ENCODE measurements around the gene PITPNM3.

PITPNM3 gene

DNA sequence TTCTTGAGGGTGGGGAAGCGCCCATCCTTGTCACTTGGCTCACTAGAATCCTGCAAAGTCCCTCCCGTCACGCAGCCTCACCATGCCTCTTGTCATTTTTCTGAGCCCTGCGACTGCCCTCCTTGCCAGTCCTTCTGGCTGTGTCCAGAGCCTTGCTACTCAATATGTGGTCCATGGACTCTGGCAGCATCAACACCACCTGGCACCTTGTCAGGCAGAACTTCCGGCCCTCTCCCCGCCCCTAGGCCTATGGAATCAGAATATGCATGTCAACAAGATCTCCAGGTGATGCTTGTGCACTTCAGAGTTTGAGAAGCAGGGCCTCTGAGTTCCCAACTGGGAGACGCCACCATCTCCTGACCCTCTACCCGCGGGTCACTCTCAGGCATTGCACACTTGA, 100.0 kb downstream of the PITPNM3 start:
- no peaks in the 10 kb centered on the region for H3K9me3 ChIP-seq (ENCODE audit: control insufficient read depth, insufficient read depth, low read length)
- DNase-seq (ENCODE audit: low read depth, low spot score), result no peak
- no CpG with 5 or more reads among the region's 9 CpGs for WGBS (ENCODE audit: insufficient coverage, insufficient read length)
- H3K36me3 ChIP-seq (ENCODE audit: control insufficient read depth, insufficient read depth, low read length), result no peaks in the 10 kb centered on the region
- peaks cover 14% of the 10 kb centered on the region for H3K4me1 ChIP-seq (ENCODE audit: control insufficient read depth, insufficient read depth, low read length)
- H3K27me3 ChIP-seq (ENCODE audit: control insufficient read depth, insufficient read depth, low read length), result no peaks in the 10 kb centered on the region
- no peak overlapping the region for H3K4me3 ChIP-seq (ENCODE audit: low read length)
- H3K27ac ChIP-seq (ENCODE audit: low read length), result no peak overlapping the region

DNA sequence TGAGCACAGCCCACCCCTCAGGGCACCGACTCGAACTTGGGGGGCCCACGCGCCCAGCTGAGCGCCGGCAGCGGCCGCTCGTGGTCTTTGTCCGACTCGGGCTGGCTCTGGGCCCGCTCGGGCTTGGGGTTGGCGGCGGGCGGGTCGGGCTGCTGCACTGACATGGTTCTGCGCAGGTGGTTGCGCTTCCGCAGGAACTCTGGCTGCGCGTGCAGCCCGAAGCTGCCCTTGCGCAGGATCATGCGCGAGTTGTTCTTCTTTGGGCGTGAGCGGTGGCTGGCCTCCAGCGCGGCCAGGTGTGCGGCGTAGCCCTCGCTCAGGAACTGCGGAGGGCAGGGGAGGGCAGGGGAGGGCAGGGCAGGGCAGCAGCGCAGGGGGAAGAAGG, 101.0 kb downstream of the PITPNM3 start:
- no peak for DNase-seq (ENCODE audit: low read depth, low spot score)
- peak overlapping the region; percentile 17; the same call in 1 of the 2 replicates for H3K4me3 ChIP-seq (ENCODE audit: low read length)
- H3K4me1 ChIP-seq (ENCODE audit: control insufficient read depth, insufficient read depth, low read length), result peaks cover 11% of the 10 kb centered on the region
- peaks cover 1% of the 10 kb centered on the region; the same call in 1 of the 2 replicates for H3K36me3 ChIP-seq (ENCODE audit: control insufficient read depth, insufficient read depth, low read length)
- no CpG with 5 or more reads among the region's 35 CpGs for WGBS (ENCODE audit: insufficient coverage, insufficient read length)
- H3K27ac ChIP-seq (ENCODE audit: low read length), result no peak overlapping the region
- H3K27me3 ChIP-seq (ENCODE audit: control insufficient read depth, insufficient read depth, low read length), result no peaks in the 10 kb centered on the region
- no peaks in the 10 kb centered on the region for H3K9me3 ChIP-seq (ENCODE audit: control insufficient read depth, insufficient read depth, low read length)

DNA sequence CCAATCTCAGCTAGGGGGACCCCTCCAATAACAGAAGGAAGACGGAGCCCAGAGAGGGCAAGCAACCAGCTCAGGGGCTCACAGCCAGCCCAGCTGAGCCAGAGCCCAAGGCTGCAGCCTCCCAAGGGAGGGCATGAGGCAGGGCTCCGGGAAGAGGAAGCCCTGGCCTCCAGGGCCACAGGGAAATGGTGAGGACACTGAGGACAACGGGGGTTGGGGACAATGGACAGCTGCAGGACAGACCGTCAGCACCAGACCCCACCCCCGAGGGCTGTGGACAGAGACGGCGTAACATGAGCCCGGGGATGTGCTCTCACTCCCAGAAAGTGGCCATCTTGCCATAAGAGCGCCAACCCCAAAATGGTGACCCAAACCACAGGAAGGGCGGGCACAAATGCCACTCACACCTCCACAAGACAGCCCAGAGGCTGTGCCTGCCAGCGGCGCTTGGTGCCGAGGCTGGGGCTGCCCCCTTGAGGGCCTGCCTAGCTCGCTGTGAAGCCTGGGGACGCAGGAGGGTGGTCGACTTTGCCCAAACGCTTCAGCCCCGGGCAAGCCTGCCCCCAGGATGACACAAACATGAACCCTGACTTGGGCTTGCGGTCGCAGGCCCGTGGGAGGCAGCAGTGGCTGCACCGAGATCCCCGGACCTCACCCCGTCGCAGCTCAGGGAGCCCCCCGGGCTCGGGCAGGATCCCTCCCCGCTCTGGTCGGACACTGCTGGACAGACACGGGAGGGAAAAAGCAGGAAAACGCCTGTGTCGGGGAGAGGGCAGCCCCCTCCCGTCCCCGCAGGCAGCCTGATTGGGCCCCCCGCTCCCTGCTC, 101.6 kb downstream of the PITPNM3 start:
- H3K27me3 ChIP-seq (ENCODE audit: control insufficient read depth, insufficient read depth, low read length), result no peaks in the 10 kb centered on the region
- no peaks in the 10 kb centered on the region for H3K9me3 ChIP-seq (ENCODE audit: control insufficient read depth, insufficient read depth, low read length)
- peaks cover 7% of the 10 kb centered on the region for H3K36me3 ChIP-seq (ENCODE audit: control insufficient read depth, insufficient read depth, low read length)
- WGBS (ENCODE audit: insufficient coverage, insufficient read length), result no CpG with 5 or more reads among the region's 35 CpGs
- peaks cover 11% of the 10 kb centered on the region for H3K4me1 ChIP-seq (ENCODE audit: control insufficient read depth, insufficient read depth, low read length)
- no peak for DNase-seq (ENCODE audit: low read depth, low spot score)
- no peak overlapping the region for H3K27ac ChIP-seq (ENCODE audit: low read length)
- H3K4me3 ChIP-seq (ENCODE audit: low read length), result peak overlapping the region; percentile 17; the same call in 1 of the 2 replicates

DNA sequence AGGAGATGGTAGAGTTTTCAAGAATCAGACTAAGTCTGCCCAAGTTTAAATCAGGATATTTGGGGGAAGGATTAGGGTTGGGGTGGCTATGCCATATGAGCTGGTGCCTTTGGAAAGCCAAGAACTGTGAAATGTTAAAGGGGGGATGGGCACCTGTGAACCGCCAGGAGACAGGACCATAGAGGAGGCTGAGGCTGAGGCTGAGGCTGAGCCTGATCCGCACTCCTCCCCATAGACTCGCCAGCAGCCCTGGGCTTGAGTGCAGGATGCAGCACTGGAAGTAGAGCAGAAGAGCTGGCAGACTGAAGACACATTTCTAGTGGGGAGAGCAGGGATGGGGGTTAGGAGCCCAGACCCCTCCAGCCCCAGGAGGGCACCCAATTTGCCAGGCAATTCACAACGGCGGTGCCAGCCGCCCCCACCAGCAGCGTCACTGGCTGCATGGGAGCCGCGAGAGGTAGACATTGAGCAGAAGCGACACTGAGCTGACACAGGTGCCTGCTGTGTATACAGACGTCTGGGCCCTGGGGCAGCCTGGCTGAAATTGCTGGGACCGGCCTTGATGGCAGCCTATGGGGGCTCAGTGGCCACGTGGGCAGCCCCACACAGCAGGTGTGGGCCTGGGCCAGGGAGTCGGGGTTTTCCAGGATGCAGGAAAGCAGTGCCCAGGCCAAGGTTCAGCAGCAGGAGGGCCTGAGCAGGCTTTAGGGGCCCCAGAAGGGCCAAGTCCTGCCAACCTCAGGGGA, 102.9 kb downstream of the PITPNM3 start:
- H3K27ac ChIP-seq (ENCODE audit: low read length), result no peak overlapping the region
- H3K4me1 ChIP-seq (ENCODE audit: control insufficient read depth, insufficient read depth, low read length), result peaks cover 10% of the 10 kb centered on the region
- H3K4me3 ChIP-seq (ENCODE audit: low read length), result no peak overlapping the region
- no peaks in the 10 kb centered on the region for H3K9me3 ChIP-seq (ENCODE audit: control insufficient read depth, insufficient read depth, low read length)
- DNase-seq (ENCODE audit: low read depth, low spot score), result no peak
- no peaks in the 10 kb centered on the region for H3K27me3 ChIP-seq (ENCODE audit: control insufficient read depth, insufficient read depth, low read length)
- no CpG with 5 or more reads among the region's 14 CpGs for WGBS (ENCODE audit: insufficient coverage, insufficient read length)
- peaks cover 12% of the 10 kb centered on the region for H3K36me3 ChIP-seq (ENCODE audit: control insufficient read depth, insufficient read depth, low read length)

DNA sequence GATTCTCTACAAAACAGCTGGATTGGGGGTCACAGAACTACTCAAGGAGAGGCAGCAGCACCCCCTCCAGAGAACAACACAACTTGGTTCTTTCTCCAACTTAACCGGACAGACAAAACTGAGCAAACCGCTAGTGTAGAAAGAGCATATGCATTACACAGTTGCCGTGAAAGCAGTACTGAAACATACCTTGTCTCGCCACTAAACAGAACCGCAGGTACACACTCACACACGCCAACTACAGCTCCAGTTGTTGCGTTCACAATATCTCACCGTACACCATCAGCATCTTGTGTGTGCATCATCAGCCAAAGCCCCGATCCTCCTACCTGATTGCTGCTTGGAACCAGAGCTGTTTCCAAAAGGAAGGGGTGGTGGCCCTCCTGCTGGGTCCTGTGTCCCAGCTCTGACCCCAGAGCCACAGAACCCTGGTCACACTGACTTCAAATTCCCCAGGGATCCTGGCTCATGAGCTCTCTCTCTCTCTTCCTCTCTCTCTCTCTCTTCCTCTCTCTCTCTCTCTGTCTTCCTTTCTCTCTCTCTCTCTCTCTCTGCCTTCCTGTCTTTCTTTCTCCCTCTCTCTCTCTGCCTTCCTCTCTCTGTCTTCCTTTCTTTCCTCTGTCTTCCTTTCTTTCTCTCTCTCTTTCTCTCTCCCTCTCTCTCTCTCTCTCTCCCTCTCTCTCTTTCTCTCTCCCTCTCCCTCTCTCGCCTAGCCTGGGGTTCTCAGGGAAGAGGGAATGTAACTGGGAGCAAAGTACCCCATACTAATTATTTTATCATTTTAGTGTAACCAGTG, 103.7 kb downstream of the PITPNM3 start:
- no CpG with 5 or more reads among the region's 10 CpGs for WGBS (ENCODE audit: insufficient coverage, insufficient read length)
- peaks cover 15% of the 10 kb centered on the region for H3K36me3 ChIP-seq (ENCODE audit: control insufficient read depth, insufficient read depth, low read length)
- no peak overlapping the region for H3K27ac ChIP-seq (ENCODE audit: low read length)
- H3K27me3 ChIP-seq (ENCODE audit: control insufficient read depth, insufficient read depth, low read length), result no peaks in the 10 kb centered on the region
- no peak for DNase-seq (ENCODE audit: low read depth, low spot score)
- peaks cover 8% of the 10 kb centered on the region for H3K4me1 ChIP-seq (ENCODE audit: control insufficient read depth, insufficient read depth, low read length)
- H3K9me3 ChIP-seq (ENCODE audit: control insufficient read depth, insufficient read depth, low read length), result no peaks in the 10 kb centered on the region
- H3K4me3 ChIP-seq (ENCODE audit: low read length), result no peak overlapping the region

DNA sequence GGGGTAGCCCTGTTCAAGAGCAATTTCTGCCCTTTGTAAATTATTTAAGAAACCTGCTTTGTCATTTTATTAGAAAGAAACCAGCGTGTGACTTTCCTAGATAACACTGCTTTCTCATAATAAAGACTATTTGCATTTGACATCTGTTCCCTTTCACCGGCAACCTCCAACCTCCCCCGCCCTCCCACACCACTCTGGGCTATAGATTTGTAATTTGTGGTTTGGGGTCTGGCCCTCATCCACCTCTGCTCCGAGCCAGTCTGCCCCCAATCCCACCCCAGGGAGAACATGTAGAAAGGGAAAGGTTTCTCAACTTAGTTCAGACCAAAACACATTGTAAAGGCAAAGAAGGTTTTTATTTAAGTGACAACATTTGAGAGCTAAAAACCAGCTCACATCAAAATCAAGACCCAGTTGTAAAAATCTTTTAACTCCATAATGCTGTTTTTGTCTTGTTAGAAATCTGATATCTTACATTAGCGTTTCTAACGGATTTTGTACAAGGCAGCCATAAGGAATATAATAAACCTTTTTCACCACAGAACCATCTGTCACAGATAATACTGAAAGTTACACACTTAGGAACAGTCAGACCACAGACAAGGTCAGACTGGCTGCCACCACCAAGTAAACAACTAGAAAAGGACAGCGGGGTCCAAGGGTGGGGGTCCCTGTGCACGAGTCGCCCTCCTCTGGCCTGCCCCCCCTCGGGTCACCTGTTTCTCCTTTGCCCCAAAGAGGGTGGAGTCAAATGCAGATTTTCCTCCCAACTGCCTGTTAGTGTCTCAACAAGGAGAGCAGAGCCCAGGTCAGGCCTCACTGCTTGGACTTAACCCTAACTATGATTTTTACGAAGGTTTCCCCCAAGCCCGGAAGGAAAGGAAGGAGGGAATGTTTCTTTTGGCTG, 105.2 kb downstream of the PITPNM3 start:
- Histone ChIP-seq H3K4me1 (ENCODE audit: control insufficient read depth, insufficient read depth, low read length) (peaks cover 6% of the 10 kb centered on the region), H3K36me3 (ENCODE audit: control insufficient read depth, insufficient read depth, low read length) (peaks cover 24% of the 10 kb centered on the region), H3K27ac (ENCODE audit: low read length) (no peak overlapping the region), H3K9me3 (ENCODE audit: control insufficient read depth, insufficient read depth, low read length) (no peaks in the 10 kb centered on the region), H3K27me3 (ENCODE audit: control insufficient read depth, insufficient read depth, low read length) (no peaks in the 10 kb centered on the region), H3K4me3 (ENCODE audit: low read length) (no peak overlapping the region)
- DNase-seq (ENCODE audit: low read depth, low spot score), result no peak
- no CpG with 5 or more reads among the region's 12 CpGs for WGBS (ENCODE audit: insufficient coverage, insufficient read length)

DNA sequence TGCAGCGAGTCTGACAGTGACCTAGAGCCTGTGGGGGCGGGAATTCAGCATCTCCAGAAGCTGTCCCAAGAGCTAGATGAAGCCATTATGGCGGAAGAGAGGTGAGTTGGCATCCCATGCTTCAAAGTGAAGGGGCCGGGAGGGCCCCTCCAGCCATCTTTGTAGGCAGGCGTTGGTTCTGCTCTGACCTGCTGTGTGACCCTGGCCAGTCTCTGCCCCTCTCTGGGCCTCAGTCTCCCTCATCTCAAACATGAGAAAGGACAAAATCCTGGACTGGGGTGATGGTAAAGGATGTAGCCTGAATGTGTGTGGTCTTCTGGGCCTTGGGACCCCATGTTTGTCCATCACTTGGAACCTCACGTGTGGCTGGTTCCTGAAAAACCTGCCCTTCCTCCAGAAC, 107.0 kb downstream of the PITPNM3 start:
- H3K36me3 ChIP-seq (ENCODE audit: control insufficient read depth, insufficient read depth, low read length), result peaks cover 29% of the 10 kb centered on the region
- no peak overlapping the region for H3K27ac ChIP-seq (ENCODE audit: low read length)
- no peak overlapping the region for H3K4me3 ChIP-seq (ENCODE audit: low read length)
- WGBS (ENCODE audit: insufficient coverage, insufficient read length), result no CpG with 5 or more reads among the region's 6 CpGs
- peaks cover 4% of the 10 kb centered on the region for H3K4me1 ChIP-seq (ENCODE audit: control insufficient read depth, insufficient read depth, low read length)
- no peak for DNase-seq (ENCODE audit: low read depth, low spot score)
- no peaks in the 10 kb centered on the region for H3K9me3 ChIP-seq (ENCODE audit: control insufficient read depth, insufficient read depth, low read length)
- H3K27me3 ChIP-seq (ENCODE audit: control insufficient read depth, insufficient read depth, low read length), result no peaks in the 10 kb centered on the region

DNA sequence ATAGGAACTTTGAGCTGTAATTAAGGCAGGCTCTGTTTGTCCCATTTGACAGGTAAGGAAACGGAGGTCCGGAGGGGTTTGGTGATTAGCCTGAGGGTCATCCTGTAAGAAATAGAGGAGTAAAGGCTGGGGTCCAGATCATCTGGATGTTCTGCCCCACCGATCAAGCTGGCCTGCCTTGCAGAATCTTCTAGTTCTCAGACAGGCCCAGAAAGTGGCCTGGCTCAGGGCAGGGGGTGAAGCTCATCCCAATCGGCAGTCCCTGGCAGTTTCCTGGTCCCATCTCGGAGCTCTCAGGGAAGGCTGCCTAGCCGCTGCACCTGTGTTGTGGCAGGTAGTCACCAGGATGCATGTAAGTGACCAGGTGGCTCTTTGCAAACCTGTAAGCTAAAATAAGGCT, 107.9 kb downstream of the PITPNM3 start:
- WGBS (ENCODE audit: insufficient coverage, insufficient read length), result no CpG with 5 or more reads among the region's 6 CpGs
- Histone ChIP-seq H3K4me1 (ENCODE audit: control insufficient read depth, insufficient read depth, low read length) (peaks cover 3% of the 10 kb centered on the region), H3K27ac (ENCODE audit: low read length) (no peak overlapping the region), H3K9me3 (ENCODE audit: control insufficient read depth, insufficient read depth, low read length) (no peaks in the 10 kb centered on the region), H3K4me3 (ENCODE audit: low read length) (no peak overlapping the region), H3K36me3 (ENCODE audit: control insufficient read depth, insufficient read depth, low read length) (peaks cover 29% of the 10 kb centered on the region), H3K27me3 (ENCODE audit: control insufficient read depth, insufficient read depth, low read length) (no peaks in the 10 kb centered on the region)
- DNase-seq (ENCODE audit: low read depth, low spot score), result no peak

DNA sequence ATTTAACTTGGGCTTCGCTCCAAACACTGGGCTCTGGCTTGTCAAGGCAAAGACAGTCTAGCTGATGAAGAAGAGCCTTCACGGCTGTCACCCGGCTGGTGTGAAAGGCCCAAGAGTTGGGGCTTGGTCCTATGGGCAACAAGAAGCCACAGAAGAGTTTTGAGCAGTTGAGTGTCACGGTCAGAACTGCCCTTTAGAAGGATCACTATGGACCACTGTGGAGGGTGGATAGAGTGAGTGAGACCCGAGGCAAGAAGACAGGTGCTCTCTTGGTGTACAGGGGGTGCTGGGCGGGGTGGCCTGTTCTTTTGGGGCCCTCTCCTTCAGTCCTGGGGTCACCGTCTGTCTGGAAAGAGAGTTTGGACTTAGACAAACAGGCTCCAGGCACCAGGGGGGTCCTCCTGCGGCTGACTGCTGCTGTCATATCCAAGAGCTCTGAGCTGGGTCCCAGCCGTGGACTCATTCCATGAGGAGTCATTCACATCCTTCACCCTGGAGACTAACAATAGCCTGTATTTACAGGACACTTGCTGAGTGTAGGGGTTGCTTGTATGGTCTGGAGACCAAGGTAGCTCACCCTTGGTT, 109.7 kb downstream of the PITPNM3 start:
- no peaks in the 10 kb centered on the region for H3K27me3 ChIP-seq (ENCODE audit: control insufficient read depth, insufficient read depth, low read length)
- H3K36me3 ChIP-seq (ENCODE audit: control insufficient read depth, insufficient read depth, low read length), result peaks cover 29% of the 10 kb centered on the region
- no peak overlapping the region for H3K27ac ChIP-seq (ENCODE audit: low read length)
- H3K4me3 ChIP-seq (ENCODE audit: low read length), result no peak overlapping the region
- no CpG with 5 or more reads among the region's 9 CpGs for WGBS (ENCODE audit: insufficient coverage, insufficient read length)
- DNase-seq (ENCODE audit: low read depth, low spot score), result no peak
- no peaks in the 10 kb centered on the region for H3K9me3 ChIP-seq (ENCODE audit: control insufficient read depth, insufficient read depth, low read length)
- no peaks in the 10 kb centered on the region for H3K4me1 ChIP-seq (ENCODE audit: control insufficient read depth, insufficient read depth, low read length)

All from iPS DF 6.9 (cell line).